ENCODE results near the gene KRT10.
"Not testable (repeated sequence)": the region's sequence is repeated elsewhere in the genome, so short reads cannot be mapped to it uniquely, and the experiment has no call there.

Gene KRT10

GRCh38 chr17:40817103-40817682 lies 5.2 kb downstream of the KRT10 start:
- TF ChIP-seq CTCF (conservative IDR thresholded peaks at IDR 0.05; ENCODE audit: low read depth, low read length), result no peak
- no peak for DNase-seq (ENCODE audit: low read depth)
- H3K4me3 ChIP-seq (ENCODE audit: low read depth, low read length), result no peak overlapping the region

- H3K4me3 ChIP-seq (ENCODE audit: low read depth, low read length), result no peak overlapping the region
Observed at GRCh38 chr17:40816569-40816968, 5.8 kb downstream of the KRT10 start.

GRCh38 chr17:40815381-40815780 lies 7.0 kb downstream of the KRT10 start:
- no peak overlapping the region for H3K4me3 ChIP-seq (ENCODE audit: low read depth, low read length)
- TF ChIP-seq CTCF (conservative IDR thresholded peaks at IDR 0.05; ENCODE audit: low read depth, low read length), result no peak
- no peak for DNase-seq (ENCODE audit: low read depth)

More at GRCh38 chr17:40816569-40816968, 5.8 kb downstream of the KRT10 start:
- TF ChIP-seq CTCF (conservative IDR thresholded peaks at IDR 0.05; ENCODE audit: low read depth, low read length), result no peak
- DNase-seq (ENCODE audit: low read depth), result no peak

GRCh38 chr17:40814657-40815056 lies 7.8 kb downstream of the KRT10 start:
- not testable (repeated sequence) for H3K4me3 ChIP-seq (ENCODE audit: low read depth, low read length); DNase-seq (ENCODE audit: low read depth)

- no peak overlapping the region for H3K4me3 ChIP-seq (ENCODE audit: low read depth, low read length)
- no peak for DNase-seq (ENCODE audit: low read depth)
- TF ChIP-seq CTCF (conservative IDR thresholded peaks at IDR 0.05; ENCODE audit: low read depth, low read length), result no peak
Observed at GRCh38 chr17:40813804-40814203, 8.6 kb downstream of the KRT10 start.

- no peak for TF ChIP-seq CTCF (conservative IDR thresholded peaks at IDR 0.05; ENCODE audit: low read depth, low read length)
- DNase-seq (ENCODE audit: low read depth), result no peak
- no peak overlapping the region for H3K4me3 ChIP-seq (ENCODE audit: low read depth, low read length)
Observed at GRCh38 chr17:40812639-40813038, 9.8 kb downstream of the KRT10 start.

GRCh38 chr17:40810494-40810893 lies 11.9 kb downstream of the KRT10 start:
- no peak overlapping the region for H3K4me3 ChIP-seq (ENCODE audit: low read depth, low read length)
- TF ChIP-seq CTCF (conservative IDR thresholded peaks at IDR 0.05; ENCODE audit: low read depth, low read length), result no peak
- no peak for DNase-seq (ENCODE audit: low read depth)

All from choroid plexus epithelial cell (primary cell).